ENCODE measurements around the gene ZFYVE28.

DNA sequence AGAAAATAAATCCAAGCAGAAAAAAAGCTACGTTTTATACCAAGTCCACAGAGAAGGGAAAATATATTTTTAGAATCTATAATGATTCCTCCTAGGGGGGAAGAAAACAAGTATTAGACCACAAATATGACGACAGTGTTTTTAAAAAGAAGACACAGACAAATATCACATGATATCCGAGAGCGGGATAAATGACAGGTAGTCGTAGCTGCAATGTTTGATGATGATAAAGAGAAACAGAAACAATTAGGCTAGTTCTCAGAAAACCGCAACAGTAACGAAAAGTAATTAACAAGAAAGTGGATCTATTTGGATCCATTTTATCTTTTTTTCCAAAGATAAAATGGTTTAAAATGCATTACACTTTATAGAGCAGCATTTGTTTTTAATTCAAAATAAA lies 177.4 kb downstream of the ZFYVE28 start:
- TF ChIP-seq CREB1 (IDR thresholded peaks at IDR 0.05) (no peak), TCF12 (IDR thresholded peaks at IDR 0.05; ENCODE audit: low read depth, low read length) (no peak), GABPA (IDR thresholded peaks at IDR 0.05; ENCODE audit: borderline replicate concordance, insufficient read depth, low read length) (no peak), KDM1A (IDR thresholded peaks at IDR 0.05; ENCODE audit: borderline replicate concordance, low read length) (no peak), RAD21 (IDR thresholded peaks at IDR 0.05 in 1 of 2, conservative IDR thresholded peaks at IDR 0.05 in 1 of 2; ENCODE audit: low read depth in 2 of 2, low read length in 2 of 2) (no peak), ASH2L (IDR thresholded peaks at IDR 0.05; ENCODE audit: low read length) (no peak), CHD2 (IDR thresholded peaks at IDR 0.05; ENCODE audit: low read length) (no peak), EP300 (IDR thresholded peaks at IDR 0.05; ENCODE audit: borderline replicate concordance in 1 of 2, low read depth in 2 of 2, low read length in 2 of 2) (no peak), FOSL1 (IDR thresholded peaks at IDR 0.05; ENCODE audit: insufficient read depth, low read depth, low read length) (no peak)
- TF ChIP-seq, protein P1, sequence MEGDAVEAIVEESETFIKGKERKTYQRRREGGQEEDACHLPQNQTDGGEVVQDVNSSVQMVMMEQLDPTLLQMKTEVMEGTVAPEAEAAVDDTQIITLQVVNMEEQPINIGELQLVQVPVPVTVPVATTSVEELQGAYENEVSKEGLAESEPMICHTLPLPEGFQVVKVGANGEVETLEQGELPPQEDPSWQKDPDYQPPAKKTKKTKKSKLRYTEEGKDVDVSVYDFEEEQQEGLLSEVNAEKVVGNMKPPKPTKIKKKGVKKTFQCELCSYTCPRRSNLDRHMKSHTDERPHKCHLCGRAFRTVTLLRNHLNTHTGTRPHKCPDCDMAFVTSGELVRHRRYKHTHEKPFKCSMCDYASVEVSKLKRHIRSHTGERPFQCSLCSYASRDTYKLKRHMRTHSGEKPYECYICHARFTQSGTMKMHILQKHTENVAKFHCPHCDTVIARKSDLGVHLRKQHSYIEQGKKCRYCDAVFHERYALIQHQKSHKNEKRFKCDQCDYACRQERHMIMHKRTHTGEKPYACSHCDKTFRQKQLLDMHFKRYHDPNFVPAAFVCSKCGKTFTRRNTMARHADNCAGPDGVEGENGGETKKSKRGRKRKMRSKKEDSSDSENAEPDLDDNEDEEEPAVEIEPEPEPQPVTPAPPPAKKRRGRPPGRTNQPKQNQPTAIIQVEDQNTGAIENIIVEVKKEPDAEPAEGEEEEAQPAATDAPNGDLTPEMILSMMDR (IDR thresholded peaks at IDR 0.05; ENCODE audit: control extremely low read depth in 1 of 3, insufficient read depth in 1 of 3, low read depth in 1 of 3, low read length in 3 of 3), result no peak

Data from H1 (cell line).